ENCODE data around the gene RNF223.

- TF ChIP-seq, protein P1, sequence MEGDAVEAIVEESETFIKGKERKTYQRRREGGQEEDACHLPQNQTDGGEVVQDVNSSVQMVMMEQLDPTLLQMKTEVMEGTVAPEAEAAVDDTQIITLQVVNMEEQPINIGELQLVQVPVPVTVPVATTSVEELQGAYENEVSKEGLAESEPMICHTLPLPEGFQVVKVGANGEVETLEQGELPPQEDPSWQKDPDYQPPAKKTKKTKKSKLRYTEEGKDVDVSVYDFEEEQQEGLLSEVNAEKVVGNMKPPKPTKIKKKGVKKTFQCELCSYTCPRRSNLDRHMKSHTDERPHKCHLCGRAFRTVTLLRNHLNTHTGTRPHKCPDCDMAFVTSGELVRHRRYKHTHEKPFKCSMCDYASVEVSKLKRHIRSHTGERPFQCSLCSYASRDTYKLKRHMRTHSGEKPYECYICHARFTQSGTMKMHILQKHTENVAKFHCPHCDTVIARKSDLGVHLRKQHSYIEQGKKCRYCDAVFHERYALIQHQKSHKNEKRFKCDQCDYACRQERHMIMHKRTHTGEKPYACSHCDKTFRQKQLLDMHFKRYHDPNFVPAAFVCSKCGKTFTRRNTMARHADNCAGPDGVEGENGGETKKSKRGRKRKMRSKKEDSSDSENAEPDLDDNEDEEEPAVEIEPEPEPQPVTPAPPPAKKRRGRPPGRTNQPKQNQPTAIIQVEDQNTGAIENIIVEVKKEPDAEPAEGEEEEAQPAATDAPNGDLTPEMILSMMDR (IDR thresholded peaks at IDR 0.05 in 2 of 3, conservative IDR thresholded peaks at IDR 0.05 in 1 of 3; ENCODE audit: borderline replicate concordance in 1 of 3, insufficient read depth in 1 of 3, low read depth in 2 of 3, low read length in 2 of 3) = no peak
- no peak for TF ChIP-seq POLR2A (IDR thresholded peaks at IDR 0.05; ENCODE audit: borderline replicate concordance, extremely low read depth, insufficient read depth, insufficient read length)
- TF ChIP-seq, protein P2, sequence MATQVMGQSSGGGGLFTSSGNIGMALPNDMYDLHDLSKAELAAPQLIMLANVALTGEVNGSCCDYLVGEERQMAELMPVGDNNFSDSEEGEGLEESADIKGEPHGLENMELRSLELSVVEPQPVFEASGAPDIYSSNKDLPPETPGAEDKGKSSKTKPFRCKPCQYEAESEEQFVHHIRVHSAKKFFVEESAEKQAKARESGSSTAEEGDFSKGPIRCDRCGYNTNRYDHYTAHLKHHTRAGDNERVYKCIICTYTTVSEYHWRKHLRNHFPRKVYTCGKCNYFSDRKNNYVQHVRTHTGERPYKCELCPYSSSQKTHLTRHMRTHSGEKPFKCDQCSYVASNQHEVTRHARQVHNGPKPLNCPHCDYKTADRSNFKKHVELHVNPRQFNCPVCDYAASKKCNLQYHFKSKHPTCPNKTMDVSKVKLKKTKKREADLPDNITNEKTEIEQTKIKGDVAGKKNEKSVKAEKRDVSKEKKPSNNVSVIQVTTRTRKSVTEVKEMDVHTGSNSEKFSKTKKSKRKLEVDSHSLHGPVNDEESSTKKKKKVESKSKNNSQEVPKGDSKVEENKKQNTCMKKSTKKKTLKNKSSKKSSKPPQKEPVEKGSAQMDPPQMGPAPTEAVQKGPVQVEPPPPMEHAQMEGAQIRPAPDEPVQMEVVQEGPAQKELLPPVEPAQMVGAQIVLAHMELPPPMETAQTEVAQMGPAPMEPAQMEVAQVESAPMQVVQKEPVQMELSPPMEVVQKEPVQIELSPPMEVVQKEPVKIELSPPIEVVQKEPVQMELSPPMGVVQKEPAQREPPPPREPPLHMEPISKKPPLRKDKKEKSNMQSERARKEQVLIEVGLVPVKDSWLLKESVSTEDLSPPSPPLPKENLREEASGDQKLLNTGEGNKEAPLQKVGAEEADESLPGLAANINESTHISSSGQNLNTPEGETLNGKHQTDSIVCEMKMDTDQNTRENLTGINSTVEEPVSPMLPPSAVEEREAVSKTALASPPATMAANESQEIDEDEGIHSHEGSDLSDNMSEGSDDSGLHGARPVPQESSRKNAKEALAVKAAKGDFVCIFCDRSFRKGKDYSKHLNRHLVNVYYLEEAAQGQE (IDR thresholded peaks at IDR 0.05; ENCODE audit: low read depth) = no peak
These were observed 7.5 kb downstream of the RNF223 start for GRCh38 chr1:1066403-1067283.
